ENCODE results near the gene AFF3.

The AFF3 gene

GRCh38 chr2:99648906-99649789 lies 493.2 kb downstream of the AFF3 start:
- DNase-seq = no peak

- no peak for DNase-seq
Observed at GRCh38 chr2:99648178-99648844, 494.1 kb downstream of the AFF3 start.

GRCh38 chr2:99645960-99646359 lies 496.4 kb downstream of the AFF3 start:
- DNase-seq = no peak

GRCh38 chr2:99644419-99644787 lies 498.0 kb downstream of the AFF3 start:
- no peak for DNase-seq

GRCh38 chr2:99643787-99644418 lies 498.5 kb downstream of the AFF3 start:
- no peak for DNase-seq

GRCh38 chr2:99641999-99642398 lies 500.4 kb downstream of the AFF3 start:
- no peak for DNase-seq

GRCh38 chr2:99640635-99641151 lies 501.7 kb downstream of the AFF3 start:
- DNase-seq = no peak

GRCh38 chr2:99638791-99639190 lies 503.6 kb downstream of the AFF3 start:
- DNase-seq = no peak

- DNase-seq = no peak
Observed at GRCh38 chr2:99637159-99637697, 505.2 kb downstream of the AFF3 start.

GRCh38 chr2:99636144-99637034 lies 506.0 kb downstream of the AFF3 start:
- DNase-seq = no peak

GRCh38 chr2:99635710-99636109 lies 506.7 kb downstream of the AFF3 start:
- DNase-seq = no peak

- DNase-seq = no peak
Observed at GRCh38 chr2:99634234-99634633, 508.2 kb downstream of the AFF3 start.

- no peak for DNase-seq
Observed at GRCh38 chr2:99631700-99632099, 510.7 kb downstream of the AFF3 start.

- no peak for DNase-seq
Observed at GRCh38 chr2:99629320-99629719, 513.1 kb downstream of the AFF3 start.

GRCh38 chr2:99626158-99626557 lies 516.2 kb downstream of the AFF3 start:
- no peak for DNase-seq

GRCh38 chr2:99624677-99625076 lies 517.7 kb downstream of the AFF3 start:
- no peak for DNase-seq

GRCh38 chr2:99623613-99624012 lies 518.8 kb downstream of the AFF3 start:
- no peak for DNase-seq

GRCh38 chr2:99623035-99623434 lies 519.4 kb downstream of the AFF3 start:
- no peak for DNase-seq

- no peak for DNase-seq
Observed at GRCh38 chr2:99622534-99622933, 519.9 kb downstream of the AFF3 start.

GRCh38 chr2:99621774-99622173 lies 520.6 kb downstream of the AFF3 start:
- DNase-seq = no peak

GRCh38 chr2:99621106-99621505 lies 521.3 kb downstream of the AFF3 start:
- no peak for DNase-seq

- DNase-seq = no peak
Observed at GRCh38 chr2:99619151-99619550, 523.2 kb downstream of the AFF3 start.
